IMR-90 (cell line): Measurements from ENCODE around the gene FRMD3. TPM values are rescaled to one million over a fixed set of nuclear protein-coding genes. Genes with fewer than 3 reads are reported as not detected.

ENCODE experiments used
- ATAC-seq: fragments of 200-7000 bp; cut with Tn5 transposase; 2 replicates; pipeline ENCODE4 v1.9.1; 2020; ENCODE audit warnings: low read depth, mild to moderate bottlenecking, moderate library complexity
- BruUV-seq: library from RNA; stranded (reverse); fragments of 400-500 nt; replicated peaks from 2 replicates; lab custom pipeline; 2021; lab: Mats Ljungman, UMichigan
- CTCF ChIA-PET: fragments of 300-600 bp; formaldehyde crosslinking; extraction: SDS; loops from one replicate; lab custom pipeline; 2021; ENCODE audit warnings: antibody characterized with exemption; lab: Yijun Ruan, JAX
- POLR2A ChIA-PET: fragments of 300-600 bp; sonication (Branson Sonifier 250); formaldehyde crosslinking; loops from one replicate; lab custom pipeline; 2022; ENCODE audit warnings: antibody characterized with exemption; ENCODE audit not compliant: unreplicated experiment; lab: Charles Lee
- DNase-seq: peaks from one replicate; pipeline ENCODE4 v3.0.0; 2013
- H2AFZ ChIP-seq: replicated peaks from 2 replicates; pipeline ENCODE3; 2013; ENCODE audit warnings: low read length, mild to moderate bottlenecking; ENCODE audit not compliant: poor library complexity
- H2AK5ac ChIP-seq: 2 replicates; pipeline ENCODE4 v1.6.1; 2013; ENCODE audit warnings: low read depth, low read length, inconsistent platforms
- H2AK9ac ChIP-seq: replicated peaks from 2 replicates; pipeline ENCODE3; 2013; ENCODE audit warnings: mild to moderate bottlenecking, low read depth, low read length, moderate library complexity; ENCODE audit not compliant: poor library complexity
- H2BK120ac ChIP-seq: 2 replicates; pipeline ENCODE4 v1.6.1; 2013; ENCODE audit warnings: low read depth, low read length, inconsistent platforms
- H2BK15ac ChIP-seq: 3 replicates; pipeline ENCODE4 v1.6.1; 2013; ENCODE audit warnings: low read depth, low read length, inconsistent platforms
- H2BK20ac ChIP-seq: 2 replicates; pipeline ENCODE4 v1.6.1; 2013; ENCODE audit warnings: low read depth, mild to moderate bottlenecking, inconsistent platforms, low read length, moderate library complexity
- H2BK5ac ChIP-seq: 2 replicates; pipeline ENCODE4 v1.6.1; 2013; ENCODE audit warnings: mild to moderate bottlenecking, low read depth, low read length, inconsistent platforms; ENCODE audit not compliant: poor library complexity, severe bottlenecking
- H3K14ac ChIP-seq: replicated peaks from 2 replicates; pipeline ENCODE4 v1.6.1; 2013; ENCODE audit warnings: low read depth, low read length, inconsistent platforms
- H3K18ac ChIP-seq: 2 replicates; pipeline ENCODE4 v1.6.1; 2013; ENCODE audit warnings: low read depth, low read length, control low read depth
- H3K23ac ChIP-seq: 2 replicates; pipeline ENCODE4 v1.6.1; 2013; ENCODE audit warnings: low read depth, low read length, inconsistent platforms
- H3K27ac ChIP-seq: 2 replicates; pipeline ENCODE4 v1.5.1; 2013; ENCODE audit warnings: mild to moderate bottlenecking, control low read depth, low read length; ENCODE audit not compliant: insufficient read depth
- H3K27me3 ChIP-seq: 2 replicates; pipeline ENCODE4 v1.6.1; 2013; ENCODE audit warnings: low read length; ENCODE audit not compliant: control insufficient read depth, insufficient read depth
- H3K36me3 ChIP-seq: 2 replicates; pipeline ENCODE4 v1.6.1; 2013; ENCODE audit warnings: low read length, mixed read lengths; ENCODE audit not compliant: control insufficient read depth, insufficient read depth
- H3K4ac ChIP-seq: 2 replicates; pipeline ENCODE4 v1.6.1; 2013; ENCODE audit warnings: low read depth, low read length, inconsistent platforms
- H3K4me1 ChIP-seq: 2 replicates; pipeline ENCODE4 v1.6.1; 2013; ENCODE audit warnings: low read length, mixed read lengths; ENCODE audit not compliant: control insufficient read depth, insufficient read depth
- H3K4me2 ChIP-seq: 2 replicates; pipeline ENCODE4 v1.6.1; 2013; ENCODE audit warnings: low read depth, mild to moderate bottlenecking, control low read depth, low read length, moderate library complexity
- H3K4me3 ChIP-seq: 2 replicates; pipeline ENCODE4 v1.5.1; 2013; ENCODE audit warnings: low read depth, mild to moderate bottlenecking, control low read depth, low read length, moderate library complexity; ENCODE audit not compliant: insufficient read depth
- H3K56ac ChIP-seq: 2 replicates; pipeline ENCODE4 v1.6.1; 2013; ENCODE audit warnings: low read length, inconsistent platforms; ENCODE audit not compliant: insufficient read depth; ENCODE audit errors: extremely low read depth
- H3K79me1 ChIP-seq, 2 experiments: 2 replicates each; pipeline ENCODE4 v1.6.1; 2013; ENCODE audit warnings: low read length in 2 of 2, inconsistent platforms in 1 of 2, low read depth in 1 of 2
- H3K9ac ChIP-seq: 2 replicates; pipeline ENCODE4 v1.6.1; 2013; ENCODE audit warnings: low read depth, low read length, control low read depth
- H3K9me1 ChIP-seq: 2 replicates; pipeline ENCODE4 v1.6.1; 2013; ENCODE audit warnings: low read length, inconsistent platforms; ENCODE audit not compliant: insufficient read depth
- H3K9me3 ChIP-seq: 2 replicates; pipeline ENCODE4 v1.6.1; 2013; ENCODE audit warnings: low read length; ENCODE audit not compliant: control insufficient read depth, insufficient read depth
- H4K20me1 ChIP-seq: 2 replicates; pipeline ENCODE4 v1.6.1; 2013; ENCODE audit warnings: low read length, inconsistent platforms; ENCODE audit not compliant: insufficient read depth
- H4K5ac ChIP-seq: 2 replicates; pipeline ENCODE4 v1.6.1; 2013; ENCODE audit warnings: mild to moderate bottlenecking, low read depth, low read length, control low read depth
- H4K8ac ChIP-seq, 2 experiments: 2 replicates each; pipeline ENCODE4 v1.6.1; 2013; ENCODE audit warnings: low read depth in 2 of 2, low read length in 2 of 2, control low read depth in 1 of 2, inconsistent platforms in 1 of 2
- H4K91ac ChIP-seq: 2 replicates; pipeline ENCODE4 v1.6.1; 2013; ENCODE audit warnings: low read depth, low read length, inconsistent platforms; ENCODE audit not compliant: insufficient read depth
- CEBPB ChIP-seq: IDR thresholded peaks from 2 replicates; pipeline ENCODE4 v1.6.1; 2012; ENCODE audit warnings: low read depth, low read length, improper control_type of control experiment
- MAFK ChIP-seq: IDR thresholded peaks from 2 replicates; pipeline ENCODE4 v1.6.1; 2012; ENCODE audit warnings: low read depth, low read length, improper control_type of control experiment
- MAZ ChIP-seq: IDR thresholded peaks from 2 replicates; pipeline ENCODE4 v1.6.1; 2012; ENCODE audit warnings: low read depth, mild to moderate bottlenecking, low read length, improper control_type of control experiment, moderate library complexity, borderline replicate concordance
- MXI1 ChIP-seq: IDR thresholded peaks from 2 replicates; pipeline ENCODE4 v1.6.1; 2012; ENCODE audit warnings: low read depth, mild to moderate bottlenecking, low read length, moderate library complexity, borderline replicate concordance
- RFX5 ChIP-seq: IDR thresholded peaks from 2 replicates; pipeline ENCODE4 v1.8.0; 2012; ENCODE audit warnings: low read depth, mild to moderate bottlenecking, low read length, moderate library complexity
- SMC3 ChIP-seq: fragments of 150-350 bp; IDR thresholded peaks from 2 replicates; pipeline ENCODE4 v1.6.1; 2016; ENCODE audit warnings: low read depth, mild to moderate bottlenecking, antibody characterized with exemption, low read length, moderate library complexity
- WGBS, 2 experiments: methylation state at CpG; one replicate each; pipeline versions ENCODE4 v1.1.5 to v1.1.7; 2013; ENCODE audit warnings: missing lambda C conversion rate in 2 of 2; ENCODE audit not compliant: insufficient read length in 1 of 2; ENCODE audit errors: extremely low coverage in 2 of 2; 5-methylcytosine and 5-hydroxymethylcytosine counted together
- dilution Hi-C: fragments of 300-500 bp; cut with HindIII; formaldehyde crosslinking; loops from one replicate; pipeline ENCODE4 v1.14.3; 2018; ENCODE audit warnings: low sequenced_read_pairs; ENCODE audit not compliant: unreplicated experiment
- in situ Hi-C: fragments of 300-500 bp; cut with MboI; formaldehyde crosslinking; loops from 3 replicates; pipeline ENCODE4 v1.14.3; 2019; ENCODE audit warnings: low sequenced_read_pairs, inconsistent platforms, mixed read lengths
- intact Hi-C: fragments of 100-400 bp; cut with micrococcal nuclease; formaldehyde crosslinking; loops from 2 replicates; pipeline ENCODE4 v1.10.0; 2022
- polyA plus RNA-seq, 3 experiments: library from polyadenylated mRNA; depleted of rRNA; stranded (reverse); fragments of >200 nt; gene quantifications; 2 replicates each; pipeline ENCODE4 v1.2.3, GENCODE V29; 2012; ENCODE audit warnings: low replicate concordance in 1 of 3
- total RNA-seq: library from RNA; depleted of rRNA; stranded (reverse); fragments of >200 nt; gene quantifications from 2 replicates; pipeline ENCODE4 v1.2.3, GENCODE V29; 2012

The FRMD3 gene
- total and polyA plus RNA-seq, 2 of the 4 experiments (the other 2 are of a cell fraction) = 0.02 to 0.18 TPM

GRCh38 chr9:83197591-83197990 is 340.6 kb downstream of the FRMD3 start:
- Histone ChIP-seq H4K8ac (no peak overlapping the region), H2AFZ (no peak overlapping the region), H3K27ac (no peak overlapping the region), H3K27me3 (no peaks in the 10 kb centered on the region), H4K91ac (no peak overlapping the region), H3K14ac (no peak overlapping the region), H2AK5ac (no peak overlapping the region), H2AK9ac (no peak overlapping the region), H4K5ac (no peak overlapping the region), H3K18ac (no peak overlapping the region), H3K4me1 (no peaks in the 10 kb centered on the region), H3K9ac (no peak overlapping the region), H3K9me3 (no peaks in the 10 kb centered on the region), H2BK5ac (no peak overlapping the region), H3K79me1 (no peaks in the 10 kb centered on the region), H3K56ac (no peak overlapping the region), H3K9me1 (no peaks in the 10 kb centered on the region), H4K20me1 (no peaks in the 10 kb centered on the region), H3K4ac (no peak overlapping the region), H3K23ac (no peak overlapping the region), H3K4me2 (no peak overlapping the region), H2BK20ac (no peak overlapping the region), H3K4me3 (no peak overlapping the region), H2BK120ac (no peak overlapping the region), H3K36me3 (no peaks in the 10 kb centered on the region), H2BK15ac (no peak overlapping the region)
- dilution Hi-C loops (no loop called here), in situ Hi-C loops (no loop called here), intact Hi-C loops (no loop called here)
- CTCF ChIA-PET = no interaction called here
- BruUV-seq = no TSS peak
- DNase-seq = no peak
- no peak for ATAC-seq
- TF ChIP-seq MAFK = no peak
- TF ChIP-seq SMC3 = no peak
- TF ChIP-seq RFX5 = no peak
- no peak for TF ChIP-seq MXI1
- TF ChIP-seq CEBPB = no peak
- no peak for TF ChIP-seq MAZ
- POLR2A ChIA-PET = no interaction called here
- WGBS, 2 experiments = no CpG with 5 or more reads among the region's 6 CpGs
